Measurements from ENCODE around the gene PLEKHA6.

The PLEKHA6 gene, protein sequence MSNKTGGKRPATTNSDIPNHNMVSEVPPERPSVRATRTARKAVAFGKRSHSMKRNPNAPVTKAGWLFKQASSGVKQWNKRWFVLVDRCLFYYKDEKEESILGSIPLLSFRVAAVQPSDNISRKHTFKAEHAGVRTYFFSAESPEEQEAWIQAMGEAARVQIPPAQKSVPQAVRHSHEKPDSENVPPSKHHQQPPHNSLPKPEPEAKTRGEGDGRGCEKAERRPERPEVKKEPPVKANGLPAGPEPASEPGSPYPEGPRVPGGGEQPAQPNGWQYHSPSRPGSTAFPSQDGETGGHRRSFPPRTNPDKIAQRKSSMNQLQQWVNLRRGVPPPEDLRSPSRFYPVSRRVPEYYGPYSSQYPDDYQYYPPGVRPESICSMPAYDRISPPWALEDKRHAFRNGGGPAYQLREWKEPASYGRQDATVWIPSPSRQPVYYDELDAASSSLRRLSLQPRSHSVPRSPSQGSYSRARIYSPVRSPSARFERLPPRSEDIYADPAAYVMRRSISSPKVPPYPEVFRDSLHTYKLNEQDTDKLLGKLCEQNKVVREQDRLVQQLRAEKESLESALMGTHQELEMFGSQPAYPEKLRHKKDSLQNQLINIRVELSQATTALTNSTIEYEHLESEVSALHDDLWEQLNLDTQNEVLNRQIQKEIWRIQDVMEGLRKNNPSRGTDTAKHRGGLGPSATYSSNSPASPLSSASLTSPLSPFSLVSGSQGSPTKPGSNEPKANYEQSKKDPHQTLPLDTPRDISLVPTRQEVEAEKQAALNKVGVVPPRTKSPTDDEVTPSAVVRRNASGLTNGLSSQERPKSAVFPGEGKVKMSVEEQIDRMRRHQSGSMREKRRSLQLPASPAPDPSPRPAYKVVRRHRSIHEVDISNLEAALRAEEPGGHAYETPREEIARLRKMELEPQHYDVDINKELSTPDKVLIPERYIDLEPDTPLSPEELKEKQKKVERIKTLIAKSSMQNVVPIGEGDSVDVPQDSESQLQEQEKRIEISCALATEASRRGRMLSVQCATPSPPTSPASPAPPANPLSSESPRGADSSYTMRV

GRCh38 chr1:204359474-204360255 lies at the start of gene PLEKHA6:
TSS of gene PLEKHA6 (minus strand) at chr1:204359929. CDS start at chr1:204273727, 86,202 bp downstream.
- no peak for DNase-seq (ENCODE audit: low read depth)

- peak; percentile 16 for DNase-seq (ENCODE audit: low read depth)
These were observed 49.4 kb upstream of the PLEKHA6 start for GRCh38 chr1:204409123-204409522.

- no peak for DNase-seq (ENCODE audit: low read depth)
These were observed 48.9 kb upstream of the PLEKHA6 start for GRCh38 chr1:204408602-204409001.

- DNase-seq (ENCODE audit: low read depth): peak; percentile 59
These were observed 48.4 kb upstream of the PLEKHA6 start for GRCh38 chr1:204408074-204408507.

DNA sequence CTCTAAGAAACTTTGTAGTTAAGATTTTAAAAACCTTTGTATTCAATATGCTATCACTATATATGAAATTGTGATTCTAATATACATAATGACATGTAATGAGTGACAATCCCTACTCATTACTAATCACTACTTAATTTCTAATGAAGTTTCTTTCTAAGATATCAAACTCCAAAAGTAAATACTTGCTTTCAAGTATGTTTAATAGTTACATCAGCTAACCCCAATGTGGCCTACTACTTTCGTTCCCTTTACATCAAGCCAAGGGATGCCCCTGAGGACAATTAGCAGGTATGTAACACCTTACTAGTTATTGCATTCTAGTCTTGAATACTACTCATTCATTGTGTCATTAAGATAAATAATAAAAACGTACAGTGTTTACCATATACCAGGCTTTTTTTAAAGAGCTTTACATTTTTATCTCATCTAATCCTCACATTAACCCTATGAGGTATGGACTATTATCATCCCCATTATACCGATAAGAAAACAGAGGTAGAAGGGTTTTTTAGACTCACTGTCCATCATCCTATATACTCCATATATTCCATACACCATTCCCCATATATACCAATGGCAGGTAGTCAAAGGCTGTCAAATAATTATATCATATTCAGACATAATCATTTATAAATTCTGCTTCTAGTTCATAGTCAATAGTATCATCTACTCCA lies 47.7 kb upstream of the PLEKHA6 start:
- no peak for DNase-seq (ENCODE audit: low read depth)

- DNase-seq (ENCODE audit: low read depth): no peak
These were observed 46.9 kb upstream of the PLEKHA6 start for GRCh38 chr1:204406621-204407020.

GRCh38 chr1:204405988-204406387 lies 46.3 kb upstream of the PLEKHA6 start:
- DNase-seq (ENCODE audit: low read depth): no peak

DNA sequence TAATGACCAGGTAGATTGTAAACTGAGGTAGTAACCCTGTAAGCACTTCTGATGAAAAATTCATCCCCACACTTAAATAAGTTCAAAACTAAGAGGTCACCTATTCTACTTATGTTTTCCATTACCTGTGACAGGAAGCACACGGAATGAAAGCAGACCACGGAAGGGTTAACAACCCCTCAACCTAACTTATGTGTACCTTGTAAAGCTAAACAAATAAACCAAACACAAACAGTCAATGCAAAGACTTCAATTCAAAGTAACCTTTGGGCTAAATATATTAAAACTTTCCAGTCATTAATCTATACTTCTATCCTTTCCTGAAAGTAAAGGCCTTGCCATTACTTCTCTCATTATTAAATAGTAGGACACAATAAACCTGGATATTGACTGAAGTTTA lies 44.9 kb upstream of the PLEKHA6 start:
- no peak for DNase-seq (ENCODE audit: low read depth)

DNA sequence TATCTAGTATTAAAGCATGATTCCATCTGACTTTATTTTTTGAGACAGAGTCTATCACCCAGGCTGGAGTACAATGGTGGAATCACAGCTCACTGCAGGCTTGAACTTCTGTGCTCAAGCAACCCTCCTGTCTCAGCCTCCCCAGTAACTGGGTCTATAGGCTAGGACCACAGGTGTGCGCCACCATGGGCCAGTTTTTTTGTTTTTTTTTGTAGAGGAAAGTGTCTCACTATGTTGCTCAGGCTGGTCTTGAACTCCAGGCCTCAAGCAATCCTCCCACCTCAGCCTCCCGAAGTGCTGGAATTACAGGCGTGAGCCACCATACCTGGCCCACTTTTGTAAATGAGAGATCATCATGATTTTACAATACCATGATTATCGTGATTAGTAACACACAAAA lies 42.7 kb upstream of the PLEKHA6 start:
- no peak for DNase-seq (ENCODE audit: low read depth)

- no peak for DNase-seq (ENCODE audit: low read depth)
These were observed 42.0 kb upstream of the PLEKHA6 start for GRCh38 chr1:204401730-204402129.

- DNase-seq (ENCODE audit: low read depth): no peak
These were observed 41.3 kb upstream of the PLEKHA6 start for GRCh38 chr1:204400882-204401510.

GRCh38 chr1:204398197-204399125 lies 38.7 kb upstream of the PLEKHA6 start:
- DNase-seq (ENCODE audit: low read depth): peak; percentile 48

GRCh38 chr1:204396015-204396583 lies 36.4 kb upstream of the PLEKHA6 start:
- no peak for DNase-seq (ENCODE audit: low read depth)

DNA sequence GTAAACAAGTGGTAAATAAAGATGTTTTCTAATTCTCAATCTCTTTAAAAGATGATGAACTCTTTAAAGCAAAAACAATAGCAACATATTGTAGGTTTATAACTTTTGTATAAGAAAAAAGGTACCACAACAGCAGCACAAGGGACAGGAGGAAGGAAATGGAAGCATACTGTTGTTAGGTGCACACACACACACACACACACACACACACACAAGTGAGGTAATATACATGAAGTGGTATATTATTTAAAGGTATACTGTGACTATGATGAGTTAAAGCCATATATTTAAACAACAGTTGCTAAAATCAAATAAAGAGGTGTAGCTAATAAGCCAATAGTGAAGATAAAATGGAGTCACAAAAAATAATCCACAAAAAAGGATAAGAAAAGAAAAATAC lies 31.9 kb upstream of the PLEKHA6 start:
- DNase-seq (ENCODE audit: low read depth): no peak

GRCh38 chr1:204390751-204391466 lies 31.2 kb upstream of the PLEKHA6 start:
- DNase-seq (ENCODE audit: low read depth): no peak

GRCh38 chr1:204385727-204386126 lies 26.0 kb upstream of the PLEKHA6 start:
- no peak for DNase-seq (ENCODE audit: low read depth)

DNA sequence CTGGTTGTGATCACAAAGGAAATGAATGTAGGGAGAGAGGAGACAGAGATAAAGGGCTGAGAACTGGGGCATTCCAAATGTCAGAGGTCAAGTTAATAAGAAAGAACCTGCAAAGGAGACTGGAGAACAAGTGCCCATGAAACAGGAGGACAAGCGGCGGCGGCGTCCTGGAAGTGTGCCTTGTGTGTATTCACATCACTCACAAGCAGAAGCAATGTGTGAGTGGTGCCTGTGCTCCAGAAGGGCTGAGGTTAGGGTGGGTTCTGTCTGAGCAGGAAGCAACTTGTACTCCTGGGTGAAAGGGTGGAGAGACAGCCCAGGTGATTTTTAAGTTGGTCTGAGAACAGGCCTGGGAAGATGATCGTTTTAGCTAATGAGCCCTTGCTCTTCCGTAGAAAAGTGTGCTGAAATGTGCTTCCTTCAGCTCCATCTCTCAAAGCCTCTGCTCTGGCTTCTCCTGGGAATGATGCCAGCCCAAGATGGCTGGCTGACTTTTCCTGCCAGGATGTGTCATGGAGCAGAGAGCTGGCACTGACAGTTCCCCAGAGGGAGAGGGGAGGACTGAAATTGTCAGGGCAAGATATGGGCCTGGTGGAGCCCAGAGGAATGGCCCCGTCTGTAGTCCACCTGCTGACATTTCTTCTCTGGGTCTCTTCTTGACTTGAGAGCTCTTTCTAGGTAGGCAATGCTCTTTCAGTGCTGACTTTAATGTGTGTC lies 25.1 kb upstream of the PLEKHA6 start:
- peak; percentile 61 for DNase-seq (ENCODE audit: low read depth)
